ENCODE results near the gene IGFALS. TPM values are rescaled to one million over a fixed set of nuclear protein-coding genes. Genes with fewer than 3 reads are reported as not detected.
A peak's percentile ranks its signal among the peaks of the same experiment; 100 is the strongest.

IGFALS gene
- total RNA-seq, 2 experiments from 2014 or later, result not detected

DNA sequence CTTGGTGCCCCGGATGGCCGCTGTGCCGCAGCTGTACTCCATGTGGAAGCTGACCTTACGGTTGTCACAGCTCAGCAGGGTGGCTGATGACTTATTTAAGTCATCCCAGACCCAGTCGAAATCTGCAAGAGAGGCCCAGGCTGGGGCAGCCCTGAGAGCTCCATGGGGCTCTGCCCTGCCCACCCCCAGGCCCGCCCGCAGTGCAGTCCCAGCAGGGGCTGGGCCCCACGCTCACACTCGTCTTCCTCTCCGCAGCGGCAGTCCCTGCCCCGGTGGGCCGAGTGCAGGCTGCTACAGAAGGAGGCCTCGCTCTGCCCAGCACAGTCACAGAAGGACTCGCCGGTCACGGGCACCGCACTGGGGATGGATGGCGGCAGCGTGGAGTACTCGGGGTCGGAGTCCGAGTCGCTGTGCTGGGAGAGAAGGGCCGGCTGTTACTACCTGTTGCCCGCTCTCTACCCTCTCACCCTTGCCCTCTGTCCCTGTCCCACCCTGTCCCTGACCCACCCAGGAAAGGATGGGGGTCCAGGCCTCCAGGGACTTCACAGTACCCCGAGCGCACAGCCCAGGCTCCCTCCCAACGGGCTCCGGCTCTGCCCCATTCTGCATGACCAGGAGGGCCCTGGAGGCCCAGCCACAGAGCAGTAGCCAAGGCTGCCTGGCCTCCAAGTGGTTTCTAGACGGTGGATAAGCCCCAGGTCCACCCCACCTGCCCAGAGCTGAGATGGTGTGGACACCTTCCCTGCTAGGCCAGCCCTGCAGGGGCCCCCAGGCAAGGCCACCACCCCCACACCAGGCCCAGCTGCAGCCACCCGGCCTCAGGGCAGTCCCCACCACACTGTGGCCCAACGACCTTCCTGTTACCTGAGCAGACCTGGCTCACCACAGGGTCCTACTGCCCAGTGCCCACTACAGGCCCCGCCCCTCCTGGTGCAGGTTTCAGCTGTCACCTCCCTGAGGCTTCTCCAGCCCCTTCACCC is 15.0 kb downstream of the IGFALS start:
- peaks cover 7% of the 10 kb centered on the region for H3K4me1 Mint-ChIP-seq

DNA sequence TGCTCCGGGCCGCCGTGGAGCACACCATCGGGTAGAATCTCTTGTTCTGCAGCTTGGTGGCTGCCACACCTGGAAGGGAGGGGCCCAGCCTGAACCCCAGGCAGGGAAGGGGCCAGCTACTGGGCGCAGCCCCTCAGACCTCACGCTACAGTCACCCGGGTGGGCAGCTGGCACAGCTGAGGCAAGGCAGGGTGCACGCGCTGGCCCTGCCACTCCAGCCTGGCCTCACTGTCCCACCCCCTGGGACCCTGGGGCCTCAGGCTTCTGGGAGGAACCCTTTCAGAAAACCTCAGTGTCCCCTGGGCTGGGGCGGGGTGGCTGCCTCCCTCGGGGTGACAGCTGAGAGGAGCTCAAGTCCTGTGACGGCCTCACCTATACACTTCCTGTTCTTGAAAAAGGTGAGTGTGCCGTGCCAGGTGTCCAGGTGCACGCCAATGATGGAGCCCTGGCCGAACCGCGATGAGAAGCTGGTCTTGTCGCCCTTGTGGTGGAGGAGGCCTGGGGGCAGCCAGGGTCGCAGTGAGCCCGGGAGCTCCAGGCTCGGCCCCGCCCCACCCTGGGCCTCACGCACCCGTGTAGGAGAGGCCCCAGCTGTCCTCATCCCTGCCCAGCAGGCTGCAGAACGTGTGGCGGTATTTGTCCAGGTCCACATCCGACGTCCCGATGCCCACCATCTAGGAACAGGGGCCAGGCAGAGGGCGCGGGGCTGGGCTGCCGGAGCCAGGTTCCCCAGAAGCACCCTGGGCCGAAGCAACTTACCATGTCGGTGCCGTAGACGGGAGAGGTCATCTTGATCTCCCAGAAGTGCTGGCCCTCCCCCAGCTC is 15.9 kb downstream of the IGFALS start:
- Mint-ChIP-seq H3K4me1 (peaks cover 7% of the 10 kb centered on the region), H3K4me3 (no peak overlapping the region), H3K9me3 (no peaks in the 10 kb centered on the region), H3K27me3 (no peaks in the 10 kb centered on the region), H3K27ac (no peak overlapping the region), H3K36me3 (no peaks in the 10 kb centered on the region)
- DNase-seq, result no peak

More for the DNA sequence above, 15.0 kb downstream of the IGFALS start:
- Mint-ChIP-seq H3K27me3 (no peaks in the 10 kb centered on the region), H3K27ac (no peak overlapping the region), H3K9me3 (no peaks in the 10 kb centered on the region), H3K4me3 (no peak overlapping the region), H3K36me3 (peaks cover 3% of the 10 kb centered on the region)
- no peak for DNase-seq

GRCh38 chr16:1776991-1777374 is 16.5 kb downstream of the IGFALS start:
- H3K27me3 Mint-ChIP-seq, result peaks cover 3% of the 10 kb centered on the region
- no peak for DNase-seq
- H3K9me3 Mint-ChIP-seq, result no peaks in the 10 kb centered on the region
- no peak overlapping the region for H3K4me3 Mint-ChIP-seq
- no peak overlapping the region for H3K27ac Mint-ChIP-seq
- H3K36me3 Mint-ChIP-seq, result peaks cover 5% of the 10 kb centered on the region
- peaks cover 10% of the 10 kb centered on the region for H3K4me1 Mint-ChIP-seq

GRCh38 chr16:1776672-1776955 is 16.9 kb downstream of the IGFALS start:
- no peaks in the 10 kb centered on the region for H3K9me3 Mint-ChIP-seq
- peaks cover 7% of the 10 kb centered on the region for H3K4me1 Mint-ChIP-seq
- no peak for DNase-seq
- peaks cover 9% of the 10 kb centered on the region for H3K36me3 Mint-ChIP-seq
- peaks cover 3% of the 10 kb centered on the region for H3K27me3 Mint-ChIP-seq
- no peak overlapping the region for H3K4me3 Mint-ChIP-seq
- no peak overlapping the region for H3K27ac Mint-ChIP-seq

DNA sequence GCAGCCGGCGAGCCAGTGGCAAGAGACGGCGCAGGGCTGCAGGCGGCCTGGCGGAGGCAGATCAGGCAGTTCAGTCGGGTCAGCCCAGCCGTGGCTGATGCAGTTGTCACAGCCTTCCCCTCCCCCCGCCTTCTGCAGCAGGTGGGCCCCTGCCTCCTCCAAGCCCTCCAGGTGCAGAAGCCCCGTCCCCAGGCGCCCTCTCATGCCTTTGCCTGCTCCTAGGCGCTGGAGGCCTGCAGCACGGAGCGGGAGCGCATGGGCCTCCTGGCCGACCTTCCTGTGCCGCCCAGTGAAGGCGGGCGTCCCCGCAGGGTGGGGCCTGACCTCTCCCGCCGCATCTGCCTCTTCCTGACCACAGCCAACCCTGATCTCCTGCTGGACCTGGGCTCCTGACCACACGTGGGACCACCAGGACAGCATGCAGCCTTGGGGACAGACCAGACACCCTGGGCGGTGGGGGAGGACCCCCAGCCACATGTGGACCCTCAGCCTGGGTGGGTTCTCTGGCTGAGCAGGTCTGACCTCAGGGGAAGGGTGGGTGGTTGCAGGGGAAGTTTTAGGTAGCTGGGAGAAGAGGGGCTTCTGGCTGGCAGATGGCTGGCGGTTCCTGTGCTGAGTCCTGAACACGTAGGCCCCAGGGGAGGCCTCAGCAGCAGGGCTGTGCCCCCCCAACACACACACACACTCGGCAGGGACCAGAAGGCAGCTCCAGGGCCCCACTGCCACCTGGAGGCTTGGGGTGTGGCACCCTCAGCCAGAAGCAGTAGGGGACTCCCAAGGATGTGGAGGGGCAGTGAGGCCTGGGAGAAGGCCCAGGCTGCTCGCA is 17.4 kb downstream of the IGFALS start:
- peaks cover 9% of the 10 kb centered on the region for H3K36me3 Mint-ChIP-seq
- H3K4me1 Mint-ChIP-seq, result peaks cover 5% of the 10 kb centered on the region
- peaks cover 3% of the 10 kb centered on the region for H3K27me3 Mint-ChIP-seq
- DNase-seq, result no peak
- H3K9me3 Mint-ChIP-seq, result no peaks in the 10 kb centered on the region
- H3K27ac Mint-ChIP-seq, result no peak overlapping the region
- H3K4me3 Mint-ChIP-seq, result no peak overlapping the region

DNA sequence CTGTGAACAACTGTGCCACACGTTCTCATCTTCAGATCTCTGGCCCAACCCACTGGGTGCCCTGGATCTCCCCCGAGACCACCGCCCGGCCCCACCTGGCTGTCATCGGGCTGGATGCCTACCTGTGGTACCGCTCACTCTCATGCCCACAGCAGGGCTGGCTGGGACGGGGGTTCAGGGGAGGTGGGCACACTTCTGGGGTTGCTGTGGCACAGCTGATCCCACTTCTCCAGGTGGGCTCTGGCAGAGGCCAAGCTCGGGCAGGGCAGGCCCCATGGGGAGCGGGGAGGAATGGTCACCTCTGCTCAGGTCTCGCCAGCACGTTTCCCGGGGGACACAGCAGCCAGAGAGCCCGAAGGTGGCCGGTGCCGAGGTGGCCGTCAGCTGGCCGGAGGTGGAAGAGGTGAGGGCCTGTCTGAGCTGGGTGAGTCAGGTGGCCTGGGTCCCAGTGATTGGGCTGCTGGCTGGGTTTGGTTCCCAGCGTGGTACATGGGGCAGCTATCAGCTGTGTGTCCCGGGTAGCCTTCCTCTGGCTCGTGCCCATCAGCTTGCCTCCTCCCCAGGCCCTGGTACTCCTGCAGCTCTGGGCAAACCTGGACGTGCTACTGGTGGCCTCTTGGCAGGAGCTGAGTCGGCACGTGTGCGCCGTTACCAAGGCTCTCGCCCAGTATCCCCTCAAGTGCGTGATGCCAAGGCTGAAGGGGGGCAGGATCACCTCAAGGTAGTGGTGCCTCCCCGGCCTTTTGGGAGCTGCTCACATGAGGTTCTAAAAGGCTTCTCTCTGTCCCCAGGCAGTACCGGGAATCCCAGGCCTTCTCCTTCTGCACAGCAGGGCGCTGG is 18.3 kb downstream of the IGFALS start:
- Mint-ChIP-seq H3K9me3 (no peaks in the 10 kb centered on the region), H3K36me3 (peaks cover 11% of the 10 kb centered on the region), H3K4me3 (peak overlapping the region; percentile 29), H3K4me1 (peaks cover 7% of the 10 kb centered on the region), H3K27me3 (peaks cover 3% of the 10 kb centered on the region), H3K27ac (no peak overlapping the region)
- no peak for DNase-seq

- Mint-ChIP-seq H3K9me3 (no peaks in the 10 kb centered on the region), H3K4me3 (peak overlapping the region; percentile 99), H3K27me3 (peaks cover 3% of the 10 kb centered on the region), H3K36me3 (peaks cover 14% of the 10 kb centered on the region), H3K27ac (no peak overlapping the region), H3K4me1 (peaks cover 10% of the 10 kb centered on the region)
- DNase-seq, result no peak
These were observed 19.1 kb downstream of the IGFALS start for GRCh38 chr16:1774448-1774780.

GRCh38 chr16:1773703-1774447 is 19.6 kb downstream of the IGFALS start:
- Mint-ChIP-seq H3K4me3 (peak overlapping the region; percentile 99), H3K4me1 (peaks cover 10% of the 10 kb centered on the region), H3K27me3 (peaks cover 3% of the 10 kb centered on the region), H3K9me3 (no peaks in the 10 kb centered on the region), H3K36me3 (peaks cover 14% of the 10 kb centered on the region), H3K27ac (peak overlapping the region; percentile 42)
- no peak for DNase-seq

- Mint-ChIP-seq H3K9me3 (no peaks in the 10 kb centered on the region), H3K4me3 (peak within 1 kb of the TSS; percentile 99), H3K36me3 (peaks cover 14% of the 10 kb centered on the region), H3K4me1 (peaks cover 10% of the 10 kb centered on the region), H3K27me3 (peaks cover 3% of the 10 kb centered on the region), H3K27ac (peak within 1 kb of the TSS; percentile 99)
- DNase-seq, result peak; percentile 87
These were observed 20.4 kb downstream of the IGFALS start, which contains the start of gene MRPS34 for GRCh38 chr16:1772908-1773702. TSS of gene MRPS34 (minus strand) at chr16:1773134. CDS start at chr16:1773119, 15 bp downstream.

DNA sequence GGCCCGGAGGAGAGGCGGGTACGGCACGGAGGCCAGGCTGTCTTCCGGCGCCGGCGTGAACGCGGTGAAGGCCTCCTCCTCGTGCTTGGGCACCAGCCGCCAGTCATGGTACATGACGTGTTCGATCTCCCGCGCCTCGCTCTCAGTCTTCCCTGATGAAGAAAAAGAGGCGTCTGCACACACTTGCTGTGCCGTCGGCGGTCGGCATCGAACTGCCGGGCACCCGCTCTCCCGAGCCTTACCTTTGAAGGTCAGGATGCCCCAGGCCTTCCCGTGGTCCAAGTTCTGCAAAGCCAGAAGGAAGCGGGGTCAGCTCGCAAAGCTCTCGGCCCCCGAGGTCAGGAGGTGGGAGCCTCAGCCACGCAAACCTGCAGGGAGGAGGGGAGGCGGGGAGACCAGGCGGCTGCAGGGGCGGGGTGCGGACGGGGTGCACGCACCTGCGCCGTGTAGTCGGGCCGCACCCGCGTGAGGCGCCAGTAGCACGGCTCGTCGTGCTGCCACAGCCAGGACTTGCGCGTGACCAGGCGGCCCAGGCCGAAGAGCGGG is 21.1 kb downstream of the IGFALS start, which contains the start of gene EME2:
TSS of gene EME2 (plus strand) at position 449 of the 546 bp plus-strand sequence. CDS start 418 bp downstream, outside the sequence.
- peak; percentile 74 for DNase-seq
- H3K4me1 Mint-ChIP-seq, result peaks cover 10% of the 10 kb centered on the region
- H3K36me3 Mint-ChIP-seq, result peaks cover 16% of the 10 kb centered on the region
- H3K27me3 Mint-ChIP-seq, result peaks cover 3% of the 10 kb centered on the region
- no peaks in the 10 kb centered on the region for H3K9me3 Mint-ChIP-seq
- peak within 1 kb of the TSS; percentile 99 for H3K27ac Mint-ChIP-seq
- peak within 1 kb of the TSS; percentile 99 for H3K4me3 Mint-ChIP-seq

GRCh38 chr16:1771864-1772361 is 21.6 kb downstream of the IGFALS start:
- Mint-ChIP-seq H3K9me3 (no peaks in the 10 kb centered on the region), H3K27ac (peak overlapping the region; percentile 99), H3K36me3 (peaks cover 16% of the 10 kb centered on the region), H3K4me3 (peak overlapping the region; percentile 99), H3K4me1 (peaks cover 10% of the 10 kb centered on the region), H3K27me3 (peaks cover 3% of the 10 kb centered on the region)
- peak; percentile 18 for DNase-seq

GRCh38 chr16:1771188-1771863 is 22.2 kb downstream of the IGFALS start, which contains the start of gene NME3:
TSS of gene NME3 (minus strand) at chr16:1771543. CDS start at chr16:1771534, 9 bp downstream.
- H3K4me1 Mint-ChIP-seq, result peaks cover 10% of the 10 kb centered on the region
- peak within 1 kb of the TSS; percentile 99 for H3K4me3 Mint-ChIP-seq
- peak; percentile 80 for DNase-seq
- peaks cover 16% of the 10 kb centered on the region for H3K36me3 Mint-ChIP-seq
- H3K9me3 Mint-ChIP-seq, result no peaks in the 10 kb centered on the region
- peak within 1 kb of the TSS; percentile 99 for H3K27ac Mint-ChIP-seq
- H3K27me3 Mint-ChIP-seq, result peaks cover 3% of the 10 kb centered on the region
